GM18520 (cell line): ENCODE measurements around the gene TRAFD1.

ENCODE experiments used
- ATAC-seq: cut with Tn5 transposase; IDR thresholded peaks from one replicate; pipeline ENCODE4 v1.9.1; 2021; ENCODE audit not compliant: unreplicated experiment

Gene TRAFD1

GRCh38 chr12:112115259-112116045 is 9.9 kb upstream of the TRAFD1 start:
- ATAC-seq, result no peak

- no peak for ATAC-seq
These were observed 8.9 kb upstream of the TRAFD1 start for GRCh38 chr12:112116232-112117060.

- ATAC-seq, result no peak
These were observed 7.7 kb upstream of the TRAFD1 start for GRCh38 chr12:112117685-112118084.

GRCh38 chr12:112121780-112122565 is 3.4 kb upstream of the TRAFD1 start:
- ATAC-seq, result no peak

- ATAC-seq, result no peak
These were observed 2.3 kb upstream of the TRAFD1 start for GRCh38 chr12:112122823-112123690.

GRCh38 chr12:112124918-112125249 is 476 bp upstream of the TRAFD1 start:
- ATAC-seq, result no peak

- no peak for ATAC-seq
These were observed 659 bp downstream of the TRAFD1 start for GRCh38 chr12:112126000-112126438.

GRCh38 chr12:112126911-112127310 is 1.6 kb downstream of the TRAFD1 start:
- ATAC-seq, result no peak

- peak; percentile 47 for ATAC-seq
These were observed 5.2 kb downstream of the TRAFD1 start for GRCh38 chr12:112130441-112130998.

GRCh38 chr12:112131686-112132085 is 6.3 kb downstream of the TRAFD1 start:
- ATAC-seq, result no peak

- ATAC-seq, result no peak
These were observed 8.1 kb downstream of the TRAFD1 start for GRCh38 chr12:112133418-112133817.

- no peak for ATAC-seq
These were observed 9.4 kb downstream of the TRAFD1 start for GRCh38 chr12:112134731-112135130.

- no peak for ATAC-seq
These were observed 15.4 kb downstream of the TRAFD1 start for GRCh38 chr12:112140728-112141127.

GRCh38 chr12:112146123-112146522 is 20.8 kb downstream of the TRAFD1 start:
- ATAC-seq, result no peak

GRCh38 chr12:112148031-112148513 is 22.7 kb downstream of the TRAFD1 start:
- no peak for ATAC-seq

- no peak for ATAC-seq
These were observed 24.2 kb downstream of the TRAFD1 start for GRCh38 chr12:112149596-112149995.

- ATAC-seq, result no peak
These were observed 26.6 kb downstream of the TRAFD1 start for GRCh38 chr12:112151766-112152541.

GRCh38 chr12:112153181-112153892 is 28.0 kb downstream of the TRAFD1 start:
- no peak for ATAC-seq

GRCh38 chr12:112153893-112154219 is 28.5 kb downstream of the TRAFD1 start:
- no peak for ATAC-seq
